Activated CD4-positive, CD25-positive, alpha-beta regulatory T cell treated with anti-CD3 and anti-CD28 coated beads, Interleukin-2, amount 50 U/mL, for 72 hours (primary cell): ENCODE results near the gene FOXB1.

Experiments
- DNase-seq: peaks from one replicate; pipeline ENCODE4 v3.0.0; 2021

The FOXB1 gene

GRCh38 chr15:60021589-60022378 lies 17.7 kb downstream of the FOXB1 start:
- DNase-seq = no peak

DNA sequence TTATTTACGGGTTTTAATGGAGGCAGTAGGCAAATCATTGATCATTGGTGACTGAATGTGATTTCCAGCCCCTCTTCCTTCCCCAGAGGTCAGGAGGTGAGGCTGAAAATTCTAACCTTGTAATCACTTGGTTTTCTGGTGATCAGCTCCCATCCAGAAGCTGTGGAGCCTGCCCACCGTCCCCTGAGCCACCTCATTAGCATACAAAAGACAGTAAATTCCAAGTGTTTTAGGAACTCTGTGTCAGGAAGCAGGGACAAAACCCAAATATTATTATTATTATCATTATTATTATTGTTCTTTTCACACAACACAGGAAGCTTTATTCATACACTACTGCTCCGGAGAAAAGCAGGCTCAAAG lies 18.2 kb downstream of the FOXB1 start:
- DNase-seq = no peak

DNA sequence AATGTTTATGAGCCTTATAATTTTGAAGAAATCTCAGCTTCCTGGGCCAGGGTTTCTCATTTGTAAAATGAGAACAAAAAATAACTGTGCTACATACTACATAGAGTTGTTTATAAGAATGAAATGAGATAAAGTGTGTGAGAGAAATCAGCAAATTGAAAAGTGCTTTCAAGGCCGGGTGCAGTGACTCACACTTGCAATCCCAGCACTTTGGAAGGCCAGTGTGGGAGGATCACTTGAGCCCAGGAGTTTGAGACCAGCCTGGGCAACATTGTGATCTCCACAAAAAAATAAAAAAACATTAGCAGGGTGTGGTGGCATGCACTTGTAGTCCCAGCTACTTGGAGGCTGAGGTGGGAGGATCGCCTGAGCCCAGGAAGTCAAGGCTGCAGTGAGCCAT lies 22.4 kb downstream of the FOXB1 start:
- no peak for DNase-seq

DNA sequence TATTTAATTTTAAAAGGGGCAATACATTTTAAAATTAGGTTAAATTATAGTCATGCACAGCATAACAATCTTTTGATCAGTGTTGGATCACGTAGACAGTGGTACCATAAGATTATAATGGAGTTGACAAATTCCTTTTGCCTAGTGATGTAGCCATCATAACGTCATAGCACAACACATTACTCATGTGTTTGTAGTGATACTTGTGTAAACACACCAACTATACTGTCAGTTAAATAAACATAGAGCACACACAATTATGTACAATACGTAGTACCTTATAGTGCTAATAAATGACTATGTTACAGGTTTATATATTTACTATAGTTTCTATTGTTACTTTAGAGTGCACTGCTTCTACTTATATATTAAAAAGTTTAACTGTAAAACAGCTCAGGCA lies 31.2 kb downstream of the FOXB1 start:
- DNase-seq = no peak

DNA sequence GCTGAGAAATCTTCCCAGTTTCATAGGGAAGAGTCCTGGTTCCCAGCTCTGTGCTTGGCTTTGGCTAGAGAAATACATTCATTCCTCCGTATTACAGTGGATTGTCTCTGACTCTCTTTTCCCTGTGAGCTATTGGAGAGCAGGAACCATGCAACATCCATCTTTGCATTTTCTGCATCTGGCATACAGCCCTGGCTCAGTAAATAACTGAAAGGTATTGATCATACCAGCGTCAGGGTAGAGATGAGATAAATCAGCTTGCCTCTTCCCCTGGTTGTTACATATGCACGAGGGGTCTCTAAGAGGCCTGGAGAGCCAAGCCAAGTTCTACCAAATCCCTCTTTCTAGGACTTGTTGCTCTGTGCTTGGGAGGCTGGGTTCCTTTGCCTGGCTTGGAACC lies 35.2 kb downstream of the FOXB1 start:
- no peak for DNase-seq

DNA sequence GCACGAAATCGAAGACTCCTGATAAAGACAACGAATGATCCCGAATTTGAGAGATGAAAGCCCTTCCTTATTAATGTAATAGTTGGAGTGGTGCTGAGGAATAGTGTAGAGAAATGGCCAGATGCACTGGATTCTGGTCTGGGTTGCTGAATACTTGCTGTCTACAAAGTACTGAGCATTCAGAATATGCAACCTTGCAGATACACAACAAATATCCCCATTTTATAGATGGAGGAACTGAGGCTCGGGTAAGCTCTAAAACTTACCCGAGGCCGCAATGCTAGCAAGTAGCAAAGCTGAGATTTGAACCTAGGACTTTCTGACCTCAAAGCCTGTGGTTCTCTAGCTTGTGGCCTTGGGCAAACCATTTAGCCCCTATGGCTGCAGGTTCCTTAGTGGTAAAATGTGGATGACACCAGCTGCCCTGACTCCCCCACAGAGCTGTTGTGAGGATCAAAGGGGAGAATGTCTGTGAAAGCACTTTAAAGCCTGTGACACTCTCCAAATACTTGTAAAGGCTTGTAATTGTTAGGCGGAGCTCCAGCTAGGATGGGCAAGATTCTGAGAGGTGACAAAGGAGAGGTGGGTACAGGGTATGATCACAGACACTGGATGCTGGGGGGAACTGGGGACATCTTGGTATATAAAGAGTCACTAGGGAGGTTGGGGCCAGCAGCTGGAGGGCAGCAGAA lies 39.8 kb downstream of the FOXB1 start:
- DNase-seq = no peak

GRCh38 chr15:60044636-60045270 lies 40.6 kb downstream of the FOXB1 start:
- no peak for DNase-seq

DNA sequence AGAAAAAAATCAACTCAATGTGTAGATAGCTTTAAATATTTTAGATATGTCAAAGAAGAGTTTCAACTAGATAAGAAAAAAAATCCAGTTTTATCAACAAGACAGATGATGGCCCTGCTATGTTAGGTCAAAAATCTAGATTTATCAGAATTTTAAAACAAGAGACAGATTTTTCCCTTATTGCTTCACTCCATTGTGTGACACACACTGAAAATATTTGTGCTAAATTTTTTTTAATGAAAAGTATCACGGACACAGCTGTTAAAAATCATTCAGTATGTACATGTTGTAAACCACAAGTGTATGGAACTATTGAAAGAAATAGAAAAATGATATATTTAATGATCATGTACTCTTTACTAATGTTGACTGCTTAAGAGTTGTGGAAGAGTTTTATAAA lies 43.6 kb downstream of the FOXB1 start:
- DNase-seq = no peak

- DNase-seq = no peak
These were observed 45.8 kb downstream of the FOXB1 start for GRCh38 chr15:60049948-60050347.

GRCh38 chr15:60052796-60053195 lies 48.7 kb downstream of the FOXB1 start:
- DNase-seq = no peak

DNA sequence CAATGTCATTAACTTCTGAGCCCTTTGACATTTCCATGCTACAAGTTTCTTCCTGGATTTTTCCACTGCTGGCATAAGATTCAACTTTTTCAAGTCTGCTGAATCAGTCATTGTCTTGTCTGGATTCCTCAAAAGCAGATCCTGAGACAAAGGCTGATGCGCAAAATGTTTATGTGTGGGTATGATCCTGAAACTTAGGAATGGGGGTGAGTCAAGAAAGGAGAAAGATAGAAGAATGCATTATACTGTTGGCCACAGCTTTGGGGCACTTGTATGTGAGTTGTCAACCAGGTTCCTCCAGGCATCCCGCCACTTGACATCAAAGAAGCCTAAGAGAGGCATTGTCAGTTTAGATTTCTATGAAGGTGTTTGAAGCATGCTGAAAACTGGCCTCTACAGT lies 50.4 kb downstream of the FOXB1 start:
- DNase-seq = no peak
